Activated CD8-positive, alpha-beta T cell treated with anti-CD3 and anti-CD28 coated beads for 36 hours (primary cell): Measurements from ENCODE around the gene AGBL4. TPM values are rescaled to one million over a fixed set of nuclear protein-coding genes. Genes with fewer than 3 reads are reported as not detected.

Experiments used
- ATAC-seq: fragments of 200-7000 bp; cut with Tn5 transposase; one replicate; pipeline ENCODE4 v1.10.0; 2021; ENCODE audit warnings: mild to moderate bottlenecking, moderate library complexity
- CTCF ChIA-PET: fragments of 350-600 bp; sonication (Branson Sonifier 250); formaldehyde crosslinking; loops from one replicate; lab custom pipeline; 2021; ENCODE audit warnings: antibody characterized with exemption; lab: Charles Lee
- POLR2A ChIA-PET: fragments of 350-600 bp; sonication (Branson Sonifier 250); formaldehyde crosslinking; loops from one replicate; lab custom pipeline; 2021; ENCODE audit warnings: antibody characterized with exemption; lab: Charles Lee
- DNase-seq: peaks from one replicate; pipeline ENCODE4 v3.0.0-alpha.2; 2020
- H3K27ac Mint-ChIP-seq: one replicate; pipeline ENCODE4 v1.8.0; 2021; ENCODE audit warnings: mild to moderate bottlenecking, mixed read lengths
- H3K27me3 Mint-ChIP-seq: one replicate; pipeline ENCODE4 v1.8.0; 2021; ENCODE audit warnings: mixed read lengths
- H3K36me3 Mint-ChIP-seq: one replicate; pipeline ENCODE4 v1.8.0; 2021; ENCODE audit warnings: low read depth, mixed read lengths
- H3K4me1 Mint-ChIP-seq: one replicate; pipeline ENCODE4 v1.8.0; 2021; ENCODE audit warnings: low read depth, mixed read lengths
- H3K4me3 Mint-ChIP-seq: one replicate; pipeline ENCODE4 v1.8.0; 2021; ENCODE audit warnings: mild to moderate bottlenecking, moderate library complexity, mixed read lengths
- H3K9me3 Mint-ChIP-seq: one replicate; pipeline ENCODE4 v1.8.0; 2021; ENCODE audit warnings: mixed read lengths
- intact Hi-C: fragments of 100-400 bp; cut with micrococcal nuclease; formaldehyde crosslinking; loops from one replicate; pipeline ENCODE4 v1.10.0; 2022
- total RNA-seq, 2 experiments: library from RNA; stranded (reverse); gene quantifications; one replicate each; pipeline ENCODE4 v1.2.3, GENCODE V29; 2021
- TF ChIP-seq, protein P1 (sequence below): fragments of 200-600 bp; IDR thresholded peaks from one replicate; pipeline ENCODE4 v1.8.0; 2022; ENCODE audit warnings: antibody characterized with exemption, mild to moderate bottlenecking

Gene AGBL4
- total RNA-seq, 2 experiments from 2014 or later = 0.14 TPM; not detected in 1

DNA sequence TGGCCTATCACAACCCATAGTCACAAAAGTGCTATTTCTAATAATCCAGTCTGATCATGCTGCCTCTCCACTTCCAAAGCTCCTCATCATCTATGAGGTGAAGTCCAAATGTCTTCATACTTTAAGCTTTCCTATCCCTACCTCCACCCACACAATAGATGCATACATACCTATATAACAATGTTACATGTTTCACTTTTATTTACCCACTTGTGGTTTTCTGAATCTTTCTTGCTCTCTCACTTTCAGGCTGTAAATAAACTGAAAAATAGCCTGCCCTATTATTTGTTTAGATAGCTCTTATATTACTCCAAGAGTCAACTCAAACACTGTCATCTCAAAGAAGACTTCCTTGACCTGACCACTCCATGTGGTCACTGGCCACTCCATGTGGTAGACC, 840.3 kb downstream of the AGBL4 start:
- TF ChIP-seq, protein P1, sequence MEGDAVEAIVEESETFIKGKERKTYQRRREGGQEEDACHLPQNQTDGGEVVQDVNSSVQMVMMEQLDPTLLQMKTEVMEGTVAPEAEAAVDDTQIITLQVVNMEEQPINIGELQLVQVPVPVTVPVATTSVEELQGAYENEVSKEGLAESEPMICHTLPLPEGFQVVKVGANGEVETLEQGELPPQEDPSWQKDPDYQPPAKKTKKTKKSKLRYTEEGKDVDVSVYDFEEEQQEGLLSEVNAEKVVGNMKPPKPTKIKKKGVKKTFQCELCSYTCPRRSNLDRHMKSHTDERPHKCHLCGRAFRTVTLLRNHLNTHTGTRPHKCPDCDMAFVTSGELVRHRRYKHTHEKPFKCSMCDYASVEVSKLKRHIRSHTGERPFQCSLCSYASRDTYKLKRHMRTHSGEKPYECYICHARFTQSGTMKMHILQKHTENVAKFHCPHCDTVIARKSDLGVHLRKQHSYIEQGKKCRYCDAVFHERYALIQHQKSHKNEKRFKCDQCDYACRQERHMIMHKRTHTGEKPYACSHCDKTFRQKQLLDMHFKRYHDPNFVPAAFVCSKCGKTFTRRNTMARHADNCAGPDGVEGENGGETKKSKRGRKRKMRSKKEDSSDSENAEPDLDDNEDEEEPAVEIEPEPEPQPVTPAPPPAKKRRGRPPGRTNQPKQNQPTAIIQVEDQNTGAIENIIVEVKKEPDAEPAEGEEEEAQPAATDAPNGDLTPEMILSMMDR = no peak
- Mint-ChIP-seq H3K27me3 (no peaks in the 10 kb centered on the region), H3K36me3 (no peaks in the 10 kb centered on the region), H3K4me3 (no peak overlapping the region), H3K4me1 (no peaks in the 10 kb centered on the region), H3K9me3 (peaks cover 6% of the 10 kb centered on the region), H3K27ac (no peak overlapping the region)
- CTCF ChIA-PET = no interaction called here
- ATAC-seq = no peak
- intact Hi-C loops = no loop called here
- POLR2A ChIA-PET = no interaction called here
- DNase-seq = no peak

- Mint-ChIP-seq H3K9me3 (peaks cover 5% of the 10 kb centered on the region), H3K36me3 (no peaks in the 10 kb centered on the region), H3K4me3 (no peak overlapping the region), H3K27ac (no peak overlapping the region), H3K4me1 (no peaks in the 10 kb centered on the region), H3K27me3 (no peaks in the 10 kb centered on the region)
- ChIA-PET CTCF (no interaction called here), POLR2A (no interaction called here)
- intact Hi-C loops = no loop called here
- DNase-seq (no peak), ATAC-seq (no peak)
- TF ChIP-seq, protein P1 = no peak
These were observed 842.7 kb downstream of the AGBL4 start for GRCh38 chr1:49181033-49181432.

DNA sequence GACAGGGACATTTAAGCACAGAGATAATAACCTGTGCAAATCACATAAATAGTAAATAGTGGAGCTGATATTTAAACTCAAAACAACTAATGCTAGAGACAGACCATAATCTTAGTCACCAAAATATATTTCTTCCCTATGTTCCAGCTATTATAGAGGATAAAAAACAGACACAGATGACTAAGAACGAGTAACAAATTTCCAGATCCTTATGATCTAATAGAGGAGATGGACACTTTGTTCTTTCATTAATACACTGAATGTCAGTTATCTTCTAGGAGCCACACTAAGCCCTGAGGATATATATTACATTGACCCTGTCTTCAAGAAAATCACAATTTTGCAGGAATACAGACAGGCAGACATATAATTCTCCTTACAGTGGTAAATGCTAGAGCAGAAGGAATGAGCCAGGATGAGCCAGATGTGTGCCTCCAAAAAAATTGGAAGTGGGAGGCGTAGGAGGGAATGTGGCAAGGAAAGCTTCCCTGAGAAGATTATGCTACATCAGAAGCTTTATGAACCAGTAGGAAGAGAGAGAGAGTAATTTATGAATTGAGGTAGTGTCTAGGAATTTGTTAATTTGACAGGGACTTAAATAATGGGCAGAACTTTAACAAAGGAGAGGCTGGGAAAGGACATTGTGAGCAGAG, 851.7 kb downstream of the AGBL4 start:
- Mint-ChIP-seq H3K4me1 (no peaks in the 10 kb centered on the region), H3K27me3 (peaks cover 2% of the 10 kb centered on the region), H3K27ac (no peak overlapping the region), H3K36me3 (no peaks in the 10 kb centered on the region), H3K9me3 (no peaks in the 10 kb centered on the region), H3K4me3 (no peak overlapping the region)
- ATAC-seq (no peak), DNase-seq (no peak)
- ChIA-PET CTCF (no interaction called here), POLR2A (no interaction called here)
- intact Hi-C loops = no loop called here
- TF ChIP-seq, protein P1 = no peak

GRCh38 chr1:49166031-49166430, 857.7 kb downstream of the AGBL4 start:
- no peaks in the 10 kb centered on the region for H3K4me1 Mint-ChIP-seq
- no peaks in the 10 kb centered on the region for H3K36me3 Mint-ChIP-seq
- H3K27me3 Mint-ChIP-seq = no peaks in the 10 kb centered on the region
- CTCF ChIA-PET = no interaction called here
- POLR2A ChIA-PET = no interaction called here
- TF ChIP-seq, protein P1 = no peak
- H3K9me3 Mint-ChIP-seq = no peaks in the 10 kb centered on the region
- no peak overlapping the region for H3K4me3 Mint-ChIP-seq
- no peak overlapping the region for H3K27ac Mint-ChIP-seq
- intact Hi-C loops = no loop called here
- no peak for DNase-seq
- ATAC-seq = no peak

GRCh38 chr1:49163031-49163430, 860.7 kb downstream of the AGBL4 start:
- Mint-ChIP-seq H3K27me3 (no peaks in the 10 kb centered on the region), H3K36me3 (no peaks in the 10 kb centered on the region), H3K4me1 (no peaks in the 10 kb centered on the region), H3K27ac (no peak overlapping the region), H3K4me3 (no peak overlapping the region), H3K9me3 (no peaks in the 10 kb centered on the region)
- ATAC-seq (no peak), DNase-seq (no peak)
- POLR2A ChIA-PET = no interaction called here
- TF ChIP-seq, protein P1 = no peak
- CTCF ChIA-PET = no interaction called here
- intact Hi-C loops = no loop called here
